SK-N-DZ (cell line): Measurements from ENCODE around the gene GIMAP6.
"Not testable (repeated sequence)": the region's sequence is repeated elsewhere in the genome, so short reads cannot be mapped to it uniquely, and the experiment has no call there.

Source experiments
- DNase-seq: peaks from one replicate; pipeline ENCODE4 v3.0.0-alpha.2; 2015; ENCODE audit warnings: low spot score

The GIMAP6 gene

GRCh38 chr7:150645259-150646020, 13.3 kb upstream of the GIMAP6 start:
- no peak for DNase-seq

GRCh38 chr7:150642926-150643325, 10.7 kb upstream of the GIMAP6 start:
- no peak for DNase-seq

- no peak for DNase-seq
Observed at GRCh38 chr7:150641854-150642253, 9.7 kb upstream of the GIMAP6 start.

- no peak for DNase-seq
Observed at GRCh38 chr7:150633926-150634325, 1.7 kb upstream of the GIMAP6 start.

DNA sequence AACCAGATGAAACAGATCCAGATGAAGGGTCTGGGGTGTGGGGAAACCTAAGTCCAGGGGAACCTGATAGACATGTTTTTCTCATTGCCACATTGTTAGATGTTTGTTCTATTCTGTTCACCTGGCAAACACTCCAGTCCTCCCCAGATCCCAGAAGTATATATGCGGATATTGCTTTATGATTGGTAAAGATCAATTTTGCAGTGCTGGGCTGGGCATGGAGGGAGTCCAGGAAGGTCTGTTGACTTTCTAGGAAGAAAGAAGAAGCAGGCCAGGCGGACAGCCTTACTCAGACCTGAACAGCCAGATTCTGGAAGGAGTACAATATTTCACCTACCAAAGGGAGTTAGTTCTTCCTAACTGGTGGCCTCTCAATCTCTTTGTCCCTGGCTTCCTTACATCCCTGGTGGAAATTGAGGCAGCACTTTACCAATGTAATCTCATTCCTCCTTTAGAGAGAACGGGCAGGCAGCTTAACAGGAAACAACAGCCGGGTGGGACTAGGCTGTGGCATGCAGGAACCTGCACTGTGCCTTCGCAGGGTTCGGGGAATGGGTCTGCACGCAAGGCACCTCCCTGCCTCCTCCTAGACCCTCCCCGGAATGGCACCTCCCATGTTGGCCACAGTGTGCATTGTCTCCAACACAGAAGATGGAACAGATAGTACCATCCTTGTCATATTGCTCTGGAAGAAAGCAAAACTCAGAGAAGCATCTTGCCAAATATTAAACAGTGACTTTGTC, 930 bp downstream of the GIMAP6 start:
- DNase-seq = no peak

DNA sequence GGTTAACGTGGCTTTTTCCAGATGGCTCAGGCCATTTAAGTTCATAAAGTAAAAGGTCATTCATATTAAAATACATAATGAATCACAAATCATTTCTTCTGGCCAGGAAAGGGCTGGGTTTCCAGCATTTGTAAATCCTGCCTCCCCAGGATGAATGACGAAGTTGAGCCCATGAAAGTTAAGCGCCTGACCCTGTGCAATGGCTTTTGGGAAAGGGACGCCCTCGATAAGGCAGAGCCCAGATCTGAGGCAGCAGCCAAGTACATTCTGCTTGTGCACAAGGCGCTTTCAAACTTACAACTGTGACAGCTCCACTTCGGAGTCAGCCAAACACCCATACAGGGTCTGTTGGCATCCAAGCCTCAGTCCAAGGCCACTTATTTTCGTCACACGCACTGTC, 2.8 kb downstream of the GIMAP6 start:
- no peak for DNase-seq

DNA sequence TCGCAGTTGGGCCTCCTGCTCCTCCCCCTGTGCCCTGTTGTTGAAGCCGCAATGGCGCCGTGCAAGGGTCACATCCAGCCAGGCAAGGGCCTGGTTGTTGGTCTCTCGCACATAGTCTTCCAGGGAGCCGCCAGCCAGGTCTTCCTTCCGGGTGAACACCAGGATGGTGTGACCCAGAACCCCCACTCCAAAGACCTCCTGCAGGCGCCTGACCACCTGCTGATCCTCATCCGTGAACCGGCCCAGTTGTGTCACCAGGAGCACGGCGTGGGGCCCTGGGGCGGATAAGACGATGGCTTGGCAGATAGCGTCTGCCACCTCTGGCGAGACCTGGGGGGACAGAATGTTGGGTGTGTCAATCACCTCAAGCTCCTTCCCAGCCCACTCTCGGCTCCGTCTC, 4.2 kb downstream of the GIMAP6 start:
- no peak for DNase-seq

DNA sequence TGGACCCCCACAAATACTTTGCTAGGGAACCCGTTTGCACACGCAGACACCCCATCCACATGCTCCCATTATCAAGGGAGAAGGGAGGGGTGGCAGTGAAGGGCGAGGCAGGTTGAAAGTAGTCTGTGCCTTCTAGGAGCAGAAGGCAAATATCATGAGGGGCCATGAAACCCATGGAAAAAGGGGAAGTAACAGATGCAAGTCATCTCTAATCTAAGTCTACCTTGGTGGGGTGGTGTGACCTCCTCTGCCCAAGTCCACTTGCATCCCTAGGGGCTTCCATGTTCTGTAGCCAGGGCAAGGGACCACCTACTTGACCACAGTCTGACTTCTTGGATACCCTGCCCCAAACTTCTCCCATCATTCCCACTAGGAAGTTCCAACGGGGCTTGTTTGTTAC, 5.5 kb downstream of the GIMAP6 start:
- no peak for DNase-seq

- DNase-seq = no peak
Observed at GRCh38 chr7:150621376-150621775, 10.8 kb downstream of the GIMAP6 start.

DNA sequence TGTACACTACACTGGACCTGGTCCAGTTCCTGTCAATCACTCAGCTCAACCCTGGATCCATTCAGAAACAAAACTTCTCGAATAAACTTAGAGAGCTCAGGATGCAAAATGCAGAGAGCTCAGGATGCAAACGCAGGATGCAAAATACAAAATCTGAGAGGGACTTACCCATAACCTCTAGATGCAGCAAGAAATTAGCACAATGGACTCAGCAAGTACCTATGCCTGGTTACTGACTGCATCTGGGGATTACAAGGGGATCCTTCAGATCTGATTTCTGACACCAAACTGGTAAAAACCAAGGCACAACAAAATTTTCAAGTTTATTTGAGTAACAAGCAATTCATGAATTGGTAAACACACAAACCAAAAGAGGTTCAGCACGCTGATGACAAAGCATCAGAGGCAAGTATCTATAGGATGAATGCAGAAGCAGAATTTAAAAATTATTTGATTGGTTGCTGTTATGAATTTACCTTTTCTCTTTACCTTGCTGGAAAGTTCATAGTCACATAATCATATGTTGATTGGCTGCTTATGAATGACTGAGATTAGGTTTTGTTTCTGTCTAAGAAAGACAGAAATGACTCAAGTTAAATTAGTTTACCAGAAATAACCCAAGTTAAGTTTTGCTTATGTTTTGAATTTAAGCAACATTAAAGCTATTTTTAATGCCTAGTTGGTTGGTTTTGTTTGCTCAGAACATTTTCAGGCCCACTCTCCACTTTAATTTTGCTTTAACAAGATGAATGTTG, 11.4 kb downstream of the GIMAP6 start:
- no peak for DNase-seq

DNA sequence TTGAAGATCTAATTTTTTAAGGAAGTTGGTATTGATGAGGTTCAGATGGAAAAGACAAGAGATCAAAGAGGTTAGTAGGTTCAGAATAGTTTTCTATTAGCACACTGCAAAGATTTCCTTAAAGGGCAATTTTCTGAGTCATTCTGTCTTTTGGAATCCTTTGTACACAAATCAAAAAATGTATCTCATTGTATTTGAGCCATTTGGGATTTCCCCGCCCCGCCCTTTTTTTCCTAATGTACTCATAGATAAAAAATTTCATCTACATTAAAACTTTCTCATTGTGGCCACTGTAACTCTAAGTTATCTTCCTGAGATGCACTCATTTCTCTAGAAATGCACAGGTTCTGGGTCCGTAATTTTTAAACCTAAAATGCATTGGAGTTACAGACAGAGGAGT, 12.1 kb downstream of the GIMAP6 start:
- no peak for DNase-seq

DNA sequence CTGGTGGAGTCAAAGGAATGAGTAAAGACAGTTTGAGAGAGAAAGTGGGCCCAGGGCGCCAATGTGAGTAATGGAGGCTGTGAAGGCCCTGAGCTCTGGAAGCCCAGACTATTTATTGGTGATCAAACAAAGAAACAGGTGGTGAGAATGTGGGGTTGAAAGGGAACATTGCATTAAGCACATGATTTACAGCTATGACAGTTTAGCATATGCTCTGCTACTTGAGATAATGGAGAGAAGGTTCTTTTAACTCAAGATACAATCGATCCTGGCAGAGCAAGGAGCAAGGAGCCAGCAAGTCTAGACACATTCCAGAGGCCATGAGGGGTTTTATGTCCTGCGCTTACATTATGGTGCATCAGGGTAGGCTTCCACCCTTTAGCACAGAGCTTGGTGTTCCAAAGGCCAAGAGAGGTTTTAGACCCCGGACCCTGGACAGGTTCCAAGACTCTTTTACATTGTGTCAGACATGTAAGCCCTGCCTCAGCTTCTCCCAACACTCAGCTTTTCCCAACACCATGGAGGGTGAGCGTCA, 16.9 kb downstream of the GIMAP6 start:
- DNase-seq = peak; percentile 11

DNA sequence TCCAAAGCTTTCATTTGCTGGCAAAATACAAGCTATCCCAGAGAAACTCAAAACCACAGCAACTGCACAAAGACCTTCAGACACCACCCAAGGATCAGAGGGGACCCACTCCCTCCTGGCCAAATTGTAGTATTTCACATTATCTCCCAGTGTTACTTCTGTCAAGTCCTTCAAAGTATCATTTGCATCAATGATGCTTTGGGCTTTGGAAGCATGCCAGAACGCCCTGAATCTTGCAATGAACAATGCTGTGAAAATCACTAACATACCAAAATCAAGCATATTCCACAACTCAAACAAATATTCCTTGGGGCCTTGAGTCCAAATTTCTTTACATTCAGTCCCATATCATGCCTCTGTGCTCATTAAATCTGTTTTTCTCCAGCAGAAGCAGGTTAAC, 17.8 kb downstream of the GIMAP6 start:
- DNase-seq = not testable (repeated sequence)

GRCh38 chr7:150613880-150614279, 18.3 kb downstream of the GIMAP6 start:
- no peak for DNase-seq

- no peak for DNase-seq
Observed at GRCh38 chr7:150612925-150613324, 19.3 kb downstream of the GIMAP6 start.

DNA sequence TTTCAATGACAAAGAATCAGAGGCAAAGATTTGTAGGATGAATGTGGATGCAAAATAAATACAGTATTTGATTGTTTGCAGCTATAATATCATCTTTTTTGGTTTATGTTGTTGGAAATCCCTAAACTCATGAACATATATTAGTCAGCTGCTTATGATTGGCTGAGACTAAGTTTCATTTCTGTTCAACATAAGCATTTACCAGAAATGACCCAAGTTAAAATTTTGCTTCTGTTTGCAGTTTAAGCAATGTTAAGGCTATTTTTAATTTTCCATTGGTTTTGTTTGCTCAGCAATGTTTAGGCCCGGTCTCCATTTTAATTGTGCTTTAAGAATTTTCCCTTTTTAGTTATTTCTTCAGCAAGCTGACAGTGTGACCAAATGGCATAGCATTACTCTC, 22.0 kb downstream of the GIMAP6 start:
- no peak for DNase-seq

- DNase-seq = not testable (repeated sequence)
Observed at GRCh38 chr7:150603600-150603999, 28.6 kb downstream of the GIMAP6 start.

GRCh38 chr7:150595361-150595760, 36.8 kb downstream of the GIMAP6 start:
- no peak for DNase-seq

- no peak for DNase-seq
Observed at GRCh38 chr7:150594805-150595204, 37.4 kb downstream of the GIMAP6 start.

DNA sequence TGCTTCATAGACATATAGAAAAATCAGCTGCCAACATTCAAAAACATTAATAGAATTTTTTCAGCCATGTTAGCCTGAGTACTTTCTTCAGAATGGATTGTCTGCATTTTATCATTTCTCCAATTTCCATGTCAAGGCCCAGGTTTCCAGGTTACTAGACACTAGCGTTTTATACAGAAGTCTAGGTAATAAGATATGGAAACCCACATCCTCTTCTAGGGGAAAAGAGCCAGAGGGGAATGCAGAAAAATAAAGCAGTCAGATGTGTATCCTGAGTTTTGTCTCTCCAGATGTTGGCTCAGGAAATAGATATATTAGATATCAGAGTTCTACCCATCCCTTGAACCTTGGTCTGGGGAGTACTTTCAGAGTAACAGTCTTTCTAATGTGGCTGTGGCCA, 44.6 kb downstream of the GIMAP6 start:
- DNase-seq = no peak

DNA sequence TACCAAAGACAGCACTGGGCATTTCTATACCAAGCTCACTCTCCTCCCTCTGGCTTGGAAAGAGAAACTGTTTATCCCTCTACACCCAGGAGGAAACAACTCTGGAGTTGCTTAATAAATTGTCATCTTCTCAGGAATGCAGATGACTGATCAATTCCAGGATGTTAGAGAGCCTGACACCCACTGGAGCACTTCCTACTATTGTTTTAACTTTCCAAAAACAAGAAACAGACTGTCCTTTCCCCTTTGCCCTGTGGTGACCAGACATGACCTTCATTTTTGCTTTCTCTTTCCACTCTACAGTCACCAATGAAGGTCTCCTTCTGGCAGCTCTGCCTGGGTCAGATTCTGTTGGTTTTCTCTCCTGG, 45.4 kb downstream of the GIMAP6 start:
- DNase-seq = no peak

GRCh38 chr7:150586068-150586784, 46.0 kb downstream of the GIMAP6 start:
- DNase-seq = no peak
